ENCODE results near the gene SMAD4. TPM values are rescaled to one million over a fixed set of nuclear protein-coding genes. Genes with fewer than 3 reads are reported as not detected.

The SMAD4 gene
- total RNA-seq, 1 experiment from 2014 or later: 96.7 TPM

GRCh38 chr18:51030537-51031258 lies 685 bp downstream of the SMAD4 start:
- Mint-ChIP-seq H3K9me3 (ENCODE audit: low read depth, unreplicated experiment) (no peaks in the 10 kb centered on the region), H3K36me3 (ENCODE audit: insufficient read depth, unreplicated experiment) (peaks cover 53% of the 10 kb centered on the region), H3K27ac (ENCODE audit: unreplicated experiment) (peak overlapping the region; percentile 92), H3K27me3 (ENCODE audit: unreplicated experiment) (no peaks in the 10 kb centered on the region), H3K4me1 (ENCODE audit: low read depth, unreplicated experiment) (peaks cover 37% of the 10 kb centered on the region), H3K4me3 (ENCODE audit: low read depth, unreplicated experiment) (peak overlapping the region; percentile 93)
- CTCF ChIA-PET: interaction anchor here (0.6 to 1.0 kb wide), 2 partner anchors 8 to 194 kb away, joined by 3 to 5 read pairs; no protein-coding TSS in a partner anchor
- no peak for TF ChIP-seq CTCF (IDR thresholded peaks at IDR 0.05; ENCODE audit: unreplicated experiment)
- peak; percentile 82 for DNase-seq
- intact Hi-C loops (cut with micrococcal nuclease; ENCODE audit: unreplicated experiment): loop anchor here (5.0 kb wide), 2 partner anchors 58 to 153 kb away; partner anchors contain the start of gene ME2
- BruUV-seq (replicated peaks): no TSS peak

GRCh38 chr18:51032193-51032592 lies 2.2 kb downstream of the SMAD4 start:
- BruUV-seq (replicated peaks): no TSS peak
- intact Hi-C loops (cut with micrococcal nuclease; ENCODE audit: unreplicated experiment): loop anchor here (5.0 kb wide), 2 partner anchors 60 to 155 kb away; partner anchors contain the start of gene ME2
- TF ChIP-seq CTCF (IDR thresholded peaks at IDR 0.05; ENCODE audit: unreplicated experiment): no peak
- Mint-ChIP-seq H3K27me3 (ENCODE audit: unreplicated experiment) (no peaks in the 10 kb centered on the region), H3K36me3 (ENCODE audit: insufficient read depth, unreplicated experiment) (peaks cover 53% of the 10 kb centered on the region), H3K4me1 (ENCODE audit: low read depth, unreplicated experiment) (peaks cover 38% of the 10 kb centered on the region), H3K27ac (ENCODE audit: unreplicated experiment) (peak overlapping the region; percentile 47), H3K9me3 (ENCODE audit: low read depth, unreplicated experiment) (no peaks in the 10 kb centered on the region), H3K4me3 (ENCODE audit: low read depth, unreplicated experiment) (peak overlapping the region; percentile 93)
- CTCF ChIA-PET: no interaction called here
- DNase-seq: no peak

GRCh38 chr18:51037230-51037629 lies 7.2 kb downstream of the SMAD4 start:
- intact Hi-C loops (cut with micrococcal nuclease; ENCODE audit: unreplicated experiment): no loop called here
- no TSS peak for BruUV-seq (replicated peaks)
- Mint-ChIP-seq H3K36me3 (ENCODE audit: insufficient read depth, unreplicated experiment) (peaks cover 26% of the 10 kb centered on the region), H3K27ac (ENCODE audit: unreplicated experiment) (no peak overlapping the region), H3K4me3 (ENCODE audit: low read depth, unreplicated experiment) (no peak overlapping the region), H3K27me3 (ENCODE audit: unreplicated experiment) (no peaks in the 10 kb centered on the region), H3K4me1 (ENCODE audit: low read depth, unreplicated experiment) (peaks cover 44% of the 10 kb centered on the region), H3K9me3 (ENCODE audit: low read depth, unreplicated experiment) (no peaks in the 10 kb centered on the region)
- CTCF ChIA-PET: no interaction called here
- DNase-seq: no peak
- no peak for TF ChIP-seq CTCF (IDR thresholded peaks at IDR 0.05; ENCODE audit: unreplicated experiment)

GRCh38 chr18:51038110-51038509 lies 8.1 kb downstream of the SMAD4 start:
- DNase-seq: no peak
- H3K4me3 Mint-ChIP-seq (ENCODE audit: low read depth, unreplicated experiment): peak overlapping the region; percentile 6
- intact Hi-C loops (cut with micrococcal nuclease; ENCODE audit: unreplicated experiment): no loop called here
- no peaks in the 10 kb centered on the region for H3K27me3 Mint-ChIP-seq (ENCODE audit: unreplicated experiment)
- peaks cover 44% of the 10 kb centered on the region for H3K4me1 Mint-ChIP-seq (ENCODE audit: low read depth, unreplicated experiment)
- peaks cover 20% of the 10 kb centered on the region for H3K36me3 Mint-ChIP-seq (ENCODE audit: insufficient read depth, unreplicated experiment)
- H3K27ac Mint-ChIP-seq (ENCODE audit: unreplicated experiment): peak overlapping the region; percentile 33
- no TSS peak for BruUV-seq (replicated peaks)
- CTCF ChIA-PET: interaction anchor here (0.6 kb wide), 1 partner anchor 507 kb away, joined by 3 read pairs; no protein-coding TSS in a partner anchor
- TF ChIP-seq CTCF (IDR thresholded peaks at IDR 0.05; ENCODE audit: unreplicated experiment): no peak
- H3K9me3 Mint-ChIP-seq (ENCODE audit: low read depth, unreplicated experiment): no peaks in the 10 kb centered on the region
